GM11168 (cell line): ENCODE results near the gene GPS1.

ENCODE experiments used
- in situ Hi-C: fragments of 300-500 bp; cut with MboI; formaldehyde crosslinking; loops from one replicate; pipeline ENCODE4 v1.12.0; 2022; ENCODE audit warnings: low sequenced_read_pairs; ENCODE audit not compliant: unreplicated experiment

GPS1 gene

DNA sequence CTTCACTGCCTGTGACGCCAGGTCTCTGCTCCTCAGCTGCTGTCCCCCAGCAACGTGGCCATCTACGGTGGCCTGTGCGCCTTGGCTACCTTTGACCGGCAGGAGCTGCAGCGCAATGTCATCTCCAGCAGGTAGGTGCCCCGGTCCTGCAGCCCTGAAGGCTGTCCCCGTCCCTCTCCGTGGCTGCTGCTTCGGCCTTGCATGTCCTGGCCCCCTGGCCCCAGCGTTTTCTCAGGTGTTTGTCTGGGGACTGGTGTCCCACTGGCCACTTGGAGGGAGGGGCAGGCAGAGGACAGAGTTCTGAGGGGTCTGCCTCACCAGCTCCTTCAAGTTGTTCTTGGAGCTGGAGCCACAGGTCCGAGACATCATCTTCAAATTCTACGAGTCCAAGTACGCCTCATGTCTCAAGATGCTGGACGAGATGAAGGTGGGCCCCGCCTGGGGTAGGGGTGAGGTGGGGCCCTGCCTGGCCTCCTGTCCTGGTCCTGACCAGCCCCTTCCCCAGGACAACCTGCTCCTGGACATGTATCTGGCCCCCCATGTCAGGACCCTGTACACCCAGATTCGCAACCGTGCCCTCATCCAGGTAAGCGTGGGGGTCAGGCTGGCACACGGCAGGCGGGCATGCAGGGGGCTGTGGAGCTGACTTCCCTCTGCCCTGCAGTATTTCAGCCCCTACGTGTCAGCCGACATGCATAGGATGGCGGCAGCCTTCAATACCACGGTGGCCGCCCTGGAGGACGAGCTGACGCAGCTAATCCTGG lies 4.4 kb downstream of the GPS1 start:
- in situ Hi-C loops, result no loop called here

DNA sequence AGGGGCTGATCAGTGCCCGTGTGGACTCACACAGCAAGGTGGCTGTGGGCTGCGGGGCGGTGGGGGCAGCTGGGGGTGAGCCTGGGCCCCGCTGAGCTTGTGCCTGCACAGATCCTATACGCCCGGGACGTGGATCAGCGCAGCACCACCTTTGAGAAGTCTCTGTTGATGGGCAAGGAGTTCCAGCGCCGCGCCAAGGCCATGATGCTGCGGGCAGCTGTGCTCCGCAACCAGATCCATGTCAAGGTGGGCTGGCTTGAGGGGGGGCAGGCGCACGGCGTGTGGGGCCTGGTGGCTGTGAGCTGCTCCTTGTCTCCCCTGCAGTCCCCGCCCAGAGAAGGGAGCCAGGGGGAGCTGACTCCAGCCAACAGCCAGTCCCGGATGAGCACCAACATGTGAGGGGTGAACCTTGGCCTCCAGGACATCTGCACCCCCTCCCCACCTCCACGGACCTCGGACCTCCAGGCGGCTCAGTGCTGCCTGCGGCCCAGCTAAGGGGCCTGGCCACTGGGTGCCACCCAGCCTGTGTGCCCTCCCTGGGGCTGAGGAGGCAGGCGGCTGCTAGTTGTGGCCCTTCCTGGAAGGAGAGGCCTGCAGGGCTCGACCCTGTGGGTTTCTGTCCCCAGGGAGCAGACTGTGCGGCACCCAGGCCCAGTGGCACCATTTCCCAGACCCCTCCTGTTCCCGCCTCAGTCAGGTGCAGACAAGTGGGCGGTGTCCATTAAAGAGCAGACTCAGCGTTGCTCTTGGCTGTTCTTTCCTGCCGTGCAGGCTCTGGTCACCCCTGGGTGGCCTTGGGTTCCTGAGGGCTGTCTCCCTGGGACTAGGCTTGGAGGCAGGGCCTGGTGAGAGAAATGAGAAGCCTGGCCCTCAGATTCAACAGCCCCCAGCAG lies 5.3 kb downstream of the GPS1 start:
- in situ Hi-C loops, result no loop called here

DNA sequence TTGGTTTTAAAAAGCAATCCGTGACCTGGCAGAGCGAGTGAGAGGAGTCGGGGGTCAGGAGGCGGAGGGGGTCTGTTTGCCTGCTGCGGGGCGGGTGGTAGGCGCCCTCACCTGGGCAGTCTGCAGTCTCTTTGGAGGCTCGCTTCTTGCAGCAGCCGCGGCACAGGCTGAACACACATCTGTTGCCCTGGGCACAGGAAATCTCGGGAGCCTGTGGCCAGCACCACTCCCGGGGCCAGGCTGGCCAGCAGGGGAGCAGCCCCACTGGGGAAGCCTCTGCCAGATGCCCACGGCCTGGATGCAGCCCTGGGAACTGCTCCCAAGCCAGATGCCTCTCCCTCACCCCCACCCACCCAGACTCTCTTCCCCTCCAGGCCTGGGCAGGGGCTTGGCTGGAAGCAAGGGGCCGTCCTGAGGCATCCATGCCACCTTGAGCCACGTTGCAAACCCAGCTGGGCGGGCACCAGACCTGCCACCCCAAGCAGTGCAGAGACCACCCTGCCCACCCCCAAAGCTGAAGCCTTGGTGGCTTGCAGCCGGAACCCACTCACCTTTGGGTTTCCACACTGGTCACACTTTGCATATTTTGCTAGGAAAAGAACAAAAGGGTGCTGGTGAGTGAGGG lies 6.6 kb downstream of the GPS1 start:
- in situ Hi-C loops, result no loop called here

DNA sequence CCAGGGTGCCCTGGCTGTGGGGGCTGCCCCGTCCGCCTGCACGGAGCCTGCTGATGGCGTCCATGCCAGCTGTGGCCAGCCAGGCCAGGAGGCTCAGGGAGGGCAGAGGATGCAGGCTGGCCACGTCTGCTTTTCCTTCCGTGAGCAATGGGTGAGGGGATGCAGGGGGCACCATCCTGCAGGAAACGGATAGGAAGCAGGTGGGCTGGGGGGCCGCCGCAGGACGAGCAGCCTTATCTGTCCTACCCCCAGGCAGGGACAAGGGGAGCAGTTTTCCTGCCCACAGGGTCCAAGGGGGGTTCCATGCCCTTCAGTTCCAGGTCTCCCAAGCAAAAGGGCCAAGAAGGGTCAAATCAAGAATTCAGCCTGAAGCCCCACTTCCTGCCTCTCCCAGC lies 7.2 kb downstream of the GPS1 start:
- in situ Hi-C loops, result no loop called here

DNA sequence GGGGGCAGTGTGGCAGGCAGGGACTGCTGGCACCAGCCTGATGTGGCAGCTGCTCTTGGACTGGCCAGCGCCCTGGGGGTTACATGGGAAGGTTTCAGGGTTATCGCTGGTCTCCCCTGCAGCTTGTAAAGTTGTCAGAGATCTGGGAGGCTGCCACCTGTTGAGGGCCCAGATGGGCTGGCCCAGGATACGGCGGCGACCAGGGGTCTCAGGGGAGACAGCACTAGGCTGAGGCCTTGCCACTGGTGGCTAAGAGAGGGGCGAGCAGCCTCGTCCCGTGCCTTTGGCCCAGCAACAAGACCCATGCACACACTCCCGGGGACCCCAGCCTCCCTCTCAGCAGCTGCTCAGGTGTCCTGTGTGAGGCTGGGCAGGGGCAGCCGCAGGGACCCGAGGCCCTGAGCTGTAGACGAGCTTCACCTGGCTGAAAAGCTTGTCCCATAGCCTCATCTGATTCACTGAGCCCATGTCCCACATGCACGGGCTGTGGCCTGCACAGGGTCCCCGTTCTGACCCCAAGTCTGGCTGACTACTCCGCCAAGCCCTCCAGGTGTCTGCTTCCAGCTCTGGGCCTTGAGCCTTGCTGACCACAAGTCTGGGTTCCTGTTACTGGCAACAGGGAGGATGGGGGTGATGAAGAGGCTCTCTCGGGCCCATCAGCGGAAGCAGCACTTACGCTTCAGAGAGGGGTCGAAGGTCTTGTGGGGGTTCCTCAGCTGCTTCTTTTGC lies 7.7 kb downstream of the GPS1 start:
- in situ Hi-C loops, result no loop called here

DNA sequence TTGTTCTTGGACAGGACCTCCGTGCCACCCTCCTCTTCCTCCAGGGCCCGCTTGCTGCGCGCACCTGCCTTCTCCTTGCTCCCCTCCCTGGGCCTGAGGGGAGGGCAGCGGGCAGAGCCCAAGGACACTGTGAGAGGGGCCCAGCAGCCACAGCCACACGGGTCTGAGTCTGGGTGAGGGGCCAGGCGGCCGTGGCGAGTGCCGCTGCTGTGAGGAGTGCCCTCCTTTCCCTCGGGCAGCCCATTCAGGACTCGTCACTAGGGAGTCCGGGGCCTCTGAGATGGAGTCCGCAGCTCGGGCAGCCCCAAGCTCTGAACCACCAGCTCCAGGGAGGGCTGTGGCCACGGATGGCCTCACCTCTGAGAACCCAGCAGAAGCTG lies 8.3 kb downstream of the GPS1 start:
- in situ Hi-C loops, result no loop called here

DNA sequence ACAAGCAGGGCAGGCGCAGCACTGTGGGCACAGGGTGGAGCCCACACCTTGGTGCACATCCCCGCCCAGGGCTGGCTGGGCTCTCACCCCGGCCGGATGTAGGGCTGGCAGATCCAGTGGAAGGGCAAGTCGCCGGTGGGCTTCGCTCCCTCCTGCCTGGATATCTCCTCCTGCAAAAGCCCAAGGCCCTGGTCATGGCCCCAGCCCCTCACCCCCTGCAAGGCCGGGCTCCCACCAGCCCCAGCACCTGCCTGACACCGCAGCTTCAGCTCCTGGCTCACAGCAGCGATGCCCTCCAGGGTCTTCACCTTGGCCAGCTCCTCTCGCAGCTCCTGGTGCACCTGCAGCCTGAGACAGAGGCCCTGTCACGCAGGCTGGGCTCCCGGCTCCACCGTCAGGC lies 8.9 kb downstream of the GPS1 start:
- in situ Hi-C loops, result no loop called here

DNA sequence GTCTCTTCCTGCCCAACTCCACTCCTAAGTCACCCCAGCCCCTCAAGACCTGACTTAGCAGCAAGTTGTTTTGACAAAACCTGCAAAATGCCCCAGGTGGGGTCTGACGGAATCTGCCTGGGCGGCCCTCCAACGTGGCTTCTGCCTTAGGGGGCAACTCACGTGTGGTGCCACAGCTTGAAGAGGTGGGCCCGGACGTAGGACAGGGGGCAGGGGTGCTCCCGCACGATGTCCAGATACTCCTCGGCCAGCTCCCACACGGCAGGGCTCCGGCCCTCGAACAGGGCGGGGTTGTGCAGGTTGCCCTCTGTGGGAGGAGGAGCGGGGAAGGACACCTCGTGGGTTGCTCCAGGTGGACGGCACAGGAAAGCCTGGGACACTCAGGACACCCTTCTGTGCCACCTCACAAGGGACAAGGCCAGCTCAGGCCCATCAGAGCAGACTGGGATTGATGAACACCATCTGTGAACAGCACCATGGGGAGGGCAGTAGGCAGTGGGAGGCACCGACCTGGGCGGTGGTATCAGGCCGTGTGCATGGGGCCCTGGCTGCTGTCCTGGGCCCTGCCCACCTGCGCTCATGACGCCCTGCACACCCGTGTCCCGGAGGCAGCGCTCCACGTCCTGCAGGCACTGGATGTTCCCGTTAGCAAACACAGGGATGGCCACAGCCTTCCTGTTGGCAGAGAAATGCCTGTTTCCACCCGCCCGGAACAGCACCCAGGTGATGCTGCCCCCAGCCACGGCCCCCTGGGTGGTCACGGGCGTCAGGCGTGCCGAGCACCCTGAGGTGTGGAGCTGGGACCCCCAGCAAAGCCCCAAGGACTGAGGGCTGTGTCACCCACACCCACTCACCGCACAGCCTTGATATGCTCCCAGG lies 9.6 kb downstream of the GPS1 start:
- in situ Hi-C loops, result no loop called here

DNA sequence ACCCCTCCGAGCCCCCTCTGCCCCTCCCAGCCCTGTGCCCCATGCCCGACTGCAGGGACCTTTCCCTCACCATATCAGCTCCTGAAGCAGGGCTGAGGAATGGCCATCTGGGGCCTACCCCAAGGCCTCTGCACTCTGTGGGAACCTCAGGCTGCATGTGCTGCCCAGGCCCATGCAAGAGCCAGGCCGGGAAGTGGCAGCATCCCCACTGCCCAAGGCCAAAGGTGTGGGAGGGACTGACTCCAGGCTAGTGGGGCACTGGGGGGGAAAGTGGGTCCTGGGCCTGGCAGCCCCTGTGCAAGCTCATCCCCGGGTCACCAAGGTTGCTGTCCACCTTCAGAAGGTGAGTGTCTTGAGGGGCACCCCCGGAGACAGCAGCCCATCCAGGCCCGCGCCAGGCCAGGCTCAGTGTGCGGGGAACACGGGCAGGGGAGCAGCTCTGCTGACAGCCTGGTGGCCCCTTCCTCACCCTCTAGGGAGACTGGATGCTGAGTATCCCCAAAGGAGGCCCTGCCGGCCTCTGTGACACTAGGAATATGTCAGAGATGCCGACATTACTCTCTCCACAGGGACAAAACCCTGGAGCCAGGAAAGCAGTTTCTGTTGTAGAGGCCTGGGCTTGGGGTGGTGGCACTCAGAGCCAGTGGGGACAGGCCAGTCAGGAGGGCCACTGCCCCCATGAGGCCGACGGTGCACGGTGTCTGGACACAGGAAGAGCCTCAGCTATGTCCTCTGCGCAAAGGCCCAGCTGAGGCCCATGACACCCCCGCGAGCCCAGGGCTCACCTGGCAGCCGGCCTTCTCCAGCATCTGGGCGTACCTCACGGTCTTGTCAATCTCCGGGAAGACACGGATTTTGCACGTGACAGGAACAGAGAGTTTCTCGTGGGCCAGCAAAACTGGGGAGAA lies 10.6 kb downstream of the GPS1 start:
- in situ Hi-C loops, result no loop called here

DNA sequence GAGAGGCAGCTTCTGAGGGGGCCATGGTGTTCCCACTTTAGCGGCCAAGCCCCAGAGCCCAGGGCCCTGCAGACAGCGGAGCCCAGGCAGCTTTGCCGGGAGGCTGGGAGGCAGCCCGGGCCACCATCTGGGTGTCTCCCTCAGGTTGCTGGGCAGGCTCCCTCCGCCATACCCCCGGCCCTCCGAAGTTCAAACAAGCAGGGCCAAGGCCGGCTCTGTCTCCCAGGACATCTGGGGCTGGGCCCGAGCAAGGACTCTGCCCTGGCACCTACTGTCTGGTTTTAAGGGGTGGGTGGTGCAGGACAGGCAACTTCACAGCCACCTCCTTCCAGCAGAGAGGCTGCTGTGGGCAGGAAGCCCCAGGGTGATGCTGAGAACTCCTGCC lies 11.3 kb downstream of the GPS1 start:
- in situ Hi-C loops, result no loop called here

DNA sequence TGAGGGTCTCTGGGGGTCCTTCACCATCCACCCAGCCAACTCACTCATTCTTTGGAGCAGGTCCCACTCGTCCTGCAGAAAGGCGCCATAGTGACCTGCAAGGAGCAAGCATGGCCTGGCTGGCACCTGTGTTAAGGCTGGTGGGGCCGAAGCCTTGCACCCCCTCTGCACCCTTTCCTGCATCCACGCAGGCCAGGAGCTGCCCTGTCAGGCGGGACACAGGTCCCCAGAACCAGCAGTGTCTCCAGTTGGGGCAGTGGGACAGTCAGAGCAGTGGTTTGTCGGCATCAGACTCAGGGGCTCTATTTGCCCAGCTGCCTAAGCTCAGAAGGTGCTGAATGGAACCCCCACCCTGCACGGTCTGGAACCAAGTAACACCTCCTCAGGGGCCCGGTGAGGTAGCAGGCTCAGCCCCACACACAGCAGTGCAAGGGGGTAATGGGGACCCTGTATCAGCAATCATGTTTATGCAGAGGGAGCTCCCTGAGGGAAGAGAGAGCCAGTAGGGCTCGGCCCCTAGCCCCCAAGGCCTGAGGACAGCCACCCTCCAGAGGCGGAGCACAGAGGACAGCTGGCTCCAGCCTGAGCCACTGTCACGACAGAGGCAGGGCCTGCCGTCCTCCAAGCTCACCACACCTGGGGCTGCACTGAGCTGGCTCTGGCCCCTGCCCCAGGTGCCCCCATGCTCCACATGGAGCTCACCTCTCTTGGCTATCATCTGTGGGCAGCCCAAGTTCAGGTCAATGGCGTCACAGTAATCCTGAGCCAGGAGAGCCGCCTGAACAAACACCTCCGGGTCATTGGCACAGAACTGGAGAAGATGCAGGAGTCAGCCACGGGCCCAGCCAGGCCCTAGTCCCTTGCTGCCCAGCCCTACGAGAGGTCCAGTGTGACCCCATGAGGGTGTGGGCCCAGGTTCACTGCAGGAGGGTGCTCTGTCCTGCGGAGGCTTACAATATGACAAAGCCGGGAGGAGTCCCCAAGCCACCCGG lies 12.0 kb downstream of the GPS1 start:
- in situ Hi-C loops, result no loop called here

DNA sequence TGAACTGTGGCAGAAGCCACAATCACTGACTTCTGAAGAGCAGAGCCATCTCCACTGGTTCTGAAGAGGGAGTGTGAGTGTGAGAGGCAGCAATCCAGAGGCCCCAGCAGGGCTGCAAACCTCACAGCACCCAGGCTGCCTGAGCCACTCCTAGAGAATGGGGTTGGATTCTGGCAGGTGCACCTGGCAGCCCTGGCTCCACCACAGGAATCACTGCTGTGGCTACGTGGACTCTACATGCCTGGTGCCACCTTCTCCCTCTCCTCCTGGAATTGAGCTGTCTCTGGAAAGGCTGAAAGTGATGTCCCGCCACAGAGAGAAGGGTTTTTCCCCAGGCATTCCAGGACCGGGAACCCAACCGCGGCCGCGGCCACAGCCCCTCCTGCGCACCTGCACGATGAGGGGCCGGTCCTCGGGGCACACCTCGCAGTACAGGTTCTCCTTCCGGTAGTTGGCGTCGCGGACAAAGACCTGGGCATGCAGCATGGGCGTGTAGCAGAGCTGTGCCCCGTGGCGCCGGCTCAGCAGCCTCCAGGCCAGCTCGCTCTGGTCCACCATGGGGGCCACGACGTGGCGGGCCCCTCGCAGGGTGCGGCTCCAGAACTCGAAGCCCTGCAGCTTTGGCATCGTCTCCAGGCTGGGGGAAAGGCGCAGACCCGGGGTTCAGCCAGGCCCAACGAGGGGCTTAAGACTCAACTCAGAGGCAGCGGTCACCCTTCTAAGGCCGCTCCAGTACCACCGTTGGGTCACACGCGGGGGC lies 12.9 kb downstream of the GPS1 start:
- in situ Hi-C loops, result no loop called here

DNA sequence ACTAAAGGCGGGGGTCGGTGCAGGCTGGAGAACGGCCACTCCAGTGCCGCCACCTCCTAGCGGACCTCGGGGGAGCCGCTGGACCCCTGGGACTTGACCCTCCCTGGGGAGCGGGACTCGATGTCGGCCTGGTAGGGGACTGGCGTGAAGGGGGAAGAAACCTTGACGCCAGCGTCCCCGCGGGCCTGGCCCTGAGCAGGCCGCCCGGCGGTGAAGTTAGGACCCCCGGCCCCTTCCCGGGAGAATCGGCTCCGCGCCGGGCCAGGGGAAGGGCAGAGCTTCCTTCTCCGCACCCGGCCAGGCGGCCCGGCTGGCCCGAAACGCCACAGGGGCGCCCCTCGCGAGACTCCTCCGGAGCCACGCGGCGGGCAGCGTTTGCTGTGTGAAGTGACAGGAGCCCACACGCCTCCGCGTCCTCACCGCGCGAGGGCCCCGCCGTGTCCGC lies 13.5 kb downstream of the GPS1 start:
- in situ Hi-C loops, result no loop called here

DNA sequence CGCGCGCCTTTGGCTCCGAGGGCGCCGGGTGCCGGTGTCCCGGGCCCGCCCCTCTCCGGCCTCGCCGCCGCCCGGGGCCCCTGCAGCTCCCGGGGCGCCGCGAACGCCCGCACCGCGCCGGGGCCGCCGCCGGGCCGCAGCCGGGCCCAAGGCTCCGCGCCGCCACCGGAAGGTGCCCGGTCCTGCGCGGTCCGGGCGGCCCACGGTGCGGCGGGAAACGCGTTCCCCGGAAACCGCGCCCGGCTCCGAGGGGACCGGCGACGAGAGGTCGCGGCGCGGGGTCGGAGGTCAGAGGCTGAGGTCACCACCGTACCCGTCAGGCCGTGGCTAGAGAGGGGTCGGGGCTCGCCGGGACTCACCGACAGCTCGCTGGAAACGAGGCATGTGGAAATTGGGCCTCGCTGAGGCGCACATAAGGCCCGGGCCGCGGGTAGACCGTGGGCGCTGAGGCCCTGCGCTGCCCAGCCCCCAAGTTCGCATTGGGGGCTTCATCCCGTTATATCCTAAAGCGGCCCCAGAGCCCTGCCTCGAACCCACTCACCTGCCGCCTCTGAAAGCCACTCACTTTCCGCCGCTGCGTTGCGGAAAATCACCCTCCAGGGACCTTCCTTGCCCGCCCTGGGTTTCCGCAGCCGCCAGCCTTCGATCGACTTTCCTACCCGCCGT lies 14.1 kb downstream of the GPS1 start, which contains the start of gene DUS1L:
Gene DUS1L (minus strand): TSS at position 167 of the 666 bp plus-strand sequence. CDS start 745 bp downstream, outside the sequence.
- in situ Hi-C loops, result no loop called here

DNA sequence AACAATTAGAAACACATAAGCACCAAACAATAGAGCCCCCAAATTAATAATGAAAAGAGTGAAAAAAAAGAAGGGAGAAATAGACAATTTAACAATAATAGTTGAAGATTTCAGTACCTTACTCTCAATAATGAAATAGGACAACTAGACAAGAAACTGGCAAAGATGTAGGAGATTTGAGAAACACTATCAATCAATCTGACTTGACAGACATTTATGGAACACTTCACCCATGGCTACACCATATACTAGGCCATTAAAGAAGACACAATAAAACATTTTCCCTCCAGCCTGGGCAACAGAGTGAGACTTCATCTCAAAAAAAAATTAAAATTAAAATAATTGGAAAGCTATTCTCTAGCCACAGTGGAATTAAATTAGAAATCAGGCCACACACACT lies 18.9 kb downstream of the GPS1 start:
- in situ Hi-C loops, result no loop called here

DNA sequence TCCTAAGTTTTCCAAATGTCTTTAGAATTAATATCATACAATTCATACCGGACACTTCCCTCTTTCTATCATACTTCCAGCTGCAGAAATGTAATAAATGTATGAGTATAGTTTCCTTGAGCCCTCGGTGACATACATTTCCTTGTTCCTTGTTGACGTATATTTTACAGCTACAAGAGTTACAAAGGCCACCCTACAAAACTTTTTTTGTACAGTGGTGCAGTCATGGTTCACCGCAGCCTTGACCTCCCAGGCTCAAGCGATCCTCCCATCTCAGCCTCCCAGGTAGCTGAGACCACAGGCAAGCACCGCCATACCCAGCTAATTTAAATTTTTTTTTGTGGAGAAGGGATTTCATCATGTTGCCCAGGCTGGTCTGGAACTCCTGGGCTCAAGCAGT lies 21.1 kb downstream of the GPS1 start:
- in situ Hi-C loops, result no loop called here
